SK-N-MC (cell line): ENCODE data around the gene BAHD1.

ENCODE experiments used
- DNase-seq: peaks from one replicate; pipeline ENCODE4 v3.0.0-alpha.2; 2011; ENCODE audit warnings: low read depth, low spot score
- H3K27ac ChIP-seq: fragments of 200-600 bp; sonication (generic); 2 replicates; pipeline ENCODE4 v1.5.1; 2016; ENCODE audit warnings: mixed run types
- H3K36me3 ChIP-seq: fragments of 200-600 bp; sonication (generic); 2 replicates; pipeline ENCODE4 v1.6.1; 2017; ENCODE audit warnings: antibody characterized with exemption, low read length, mixed read lengths; ENCODE audit not compliant: insufficient read depth
- H3K4me3 ChIP-seq: fragments of 200-600 bp; sonication (generic); 2 replicates; pipeline ENCODE4 v1.5.1; 2016
- H3K9ac ChIP-seq: fragments of 200-600 bp; sonication (generic); 2 replicates; pipeline ENCODE4 v1.8.0; 2017; ENCODE audit warnings: mixed run types, mixed read lengths; ENCODE audit not compliant: insufficient read length
- H3K9me3 ChIP-seq: fragments of 200-600 bp; sonication (generic); 2 replicates; pipeline ENCODE4 v1.6.1; 2017; ENCODE audit warnings: low read depth, mild to moderate bottlenecking, antibody characterized with exemption, low read length, moderate library complexity, mixed read lengths
- EZH2 ChIP-seq: fragments of 200-600 bp; sonication (generic); IDR thresholded peaks from one replicate; pipeline ENCODE4 v1.6.1; 2017; ENCODE audit warnings: antibody characterized with exemption
- FOXP2 ChIP-seq: optimal IDR thresholded peaks from 2 replicates; pipeline ENCODE3; 2011; ENCODE audit warnings: mild to moderate bottlenecking, moderate library complexity; ENCODE audit not compliant: insufficient read depth; ENCODE audit errors: extremely low read length, control extremely low read depth
- POLR2AphosphoS5 ChIP-seq: IDR thresholded peaks from 2 replicates; pipeline ENCODE4 v1.6.1; 2012; ENCODE audit warnings: mild to moderate bottlenecking, low read depth, low read length, borderline replicate concordance

Gene BAHD1

DNA sequence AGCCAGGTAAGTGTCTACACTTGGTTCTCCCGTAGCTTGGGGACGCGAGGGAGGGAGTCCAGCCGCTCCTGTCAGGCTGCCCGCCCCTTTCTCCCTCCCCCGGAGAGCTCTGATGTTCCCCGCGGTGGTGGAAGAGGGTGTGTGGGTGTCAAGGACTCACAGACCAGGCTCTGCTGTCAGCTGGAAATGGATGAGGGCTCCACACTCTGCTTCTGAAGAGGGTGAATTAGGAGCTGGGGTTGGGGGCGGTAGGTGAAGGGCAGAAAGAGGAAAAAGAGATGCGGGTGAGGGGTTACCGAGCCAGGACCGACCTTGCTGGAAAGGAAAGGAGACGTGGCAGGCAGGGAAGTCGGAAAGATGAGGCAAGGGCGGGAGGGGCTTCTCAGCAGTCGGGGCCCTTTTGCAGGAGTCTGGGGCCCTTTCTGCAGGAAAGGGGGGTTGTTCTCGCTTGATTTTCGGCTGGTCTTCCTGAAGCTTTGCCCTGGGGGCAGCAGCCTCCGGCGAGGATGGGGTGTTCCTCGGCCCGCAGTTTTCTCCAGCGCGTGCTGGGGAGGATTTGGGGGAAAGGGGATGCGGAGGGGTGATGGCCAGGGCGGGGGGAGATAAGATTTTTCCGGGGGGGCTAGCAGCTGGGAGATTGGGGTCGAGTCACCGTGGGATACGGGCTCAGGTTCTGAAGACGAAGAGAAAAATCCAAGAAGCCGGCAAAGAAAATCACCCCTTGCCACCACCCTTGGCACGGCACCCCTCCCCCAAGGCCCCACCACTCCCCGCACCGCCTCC, 602 bp upstream of the BAHD1 start:
- TF ChIP-seq POLR2AphosphoS5 (no peak), FOXP2 (no peak), EZH2 (no peak)
- H3K36me3 ChIP-seq: no peaks in the 10 kb centered on the region

DNA sequence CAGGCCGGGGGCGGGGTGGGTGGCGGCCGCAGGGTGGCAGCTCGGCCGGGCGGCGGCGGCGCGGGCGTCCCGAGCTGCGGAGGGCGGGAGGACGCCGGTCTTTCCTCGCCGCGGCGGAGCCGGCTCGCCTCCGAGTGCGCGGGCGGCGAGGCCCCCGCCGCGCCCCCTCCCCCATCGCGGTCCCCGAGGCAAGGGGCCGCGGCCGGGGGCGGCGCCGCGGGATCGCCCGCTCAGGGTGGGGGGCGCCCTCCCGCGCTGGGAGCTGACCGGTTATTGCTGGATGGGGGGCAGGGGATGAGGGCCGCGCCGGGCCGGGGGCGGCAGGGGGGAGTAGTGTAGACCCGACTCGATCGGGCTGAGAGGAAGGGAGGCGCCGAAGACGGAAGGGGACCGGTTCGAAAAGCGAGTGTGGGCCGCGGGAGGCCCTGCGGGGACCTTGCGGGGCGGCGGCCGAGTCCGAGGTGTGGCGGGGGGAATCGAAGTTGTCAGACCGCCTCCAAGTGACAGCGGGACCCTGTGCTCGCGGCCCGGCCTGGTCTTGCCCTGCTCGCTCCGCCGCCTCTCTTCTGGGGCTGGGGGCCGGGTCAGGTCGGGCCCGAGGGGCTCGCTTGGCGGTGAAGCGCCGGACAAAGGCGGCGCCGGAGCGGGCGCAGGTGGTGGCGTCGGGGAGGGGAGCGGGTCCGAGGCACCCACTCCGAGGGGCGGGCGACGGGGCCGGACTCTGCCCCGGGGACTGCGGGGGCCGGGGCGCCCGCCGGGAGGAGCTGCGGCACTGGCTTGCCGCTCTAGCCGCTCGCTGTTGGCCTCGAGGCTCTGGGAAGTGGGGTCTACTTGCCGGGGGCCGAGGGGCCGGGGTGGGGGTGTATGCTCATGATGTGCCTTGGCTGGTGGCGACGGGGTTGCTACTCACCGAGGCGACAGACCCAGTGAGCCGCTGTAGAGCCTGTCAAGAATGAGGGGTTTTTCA, 1.1 kb downstream of the BAHD1 start:
- Histone ChIP-seq H3K27ac (no peak overlapping the region), H3K4me3 (peak overlapping the region; percentile 85), H3K9me3 (no peaks in the 10 kb centered on the region), H3K9ac (peak overlapping the region; percentile 78), H3K36me3 (no peaks in the 10 kb centered on the region)
- TF ChIP-seq EZH2 (no peak), FOXP2 (no peak), POLR2AphosphoS5 (no peak)
- DNase-seq: no peak

More for the DNA sequence above, 602 bp upstream of the BAHD1 start:
- Histone ChIP-seq H3K9ac (peak overlapping the region; percentile 67), H3K27ac (peak overlapping the region; percentile 55), H3K9me3 (no peaks in the 10 kb centered on the region), H3K4me3 (peak overlapping the region; percentile 89)
- no peak for DNase-seq

DNA sequence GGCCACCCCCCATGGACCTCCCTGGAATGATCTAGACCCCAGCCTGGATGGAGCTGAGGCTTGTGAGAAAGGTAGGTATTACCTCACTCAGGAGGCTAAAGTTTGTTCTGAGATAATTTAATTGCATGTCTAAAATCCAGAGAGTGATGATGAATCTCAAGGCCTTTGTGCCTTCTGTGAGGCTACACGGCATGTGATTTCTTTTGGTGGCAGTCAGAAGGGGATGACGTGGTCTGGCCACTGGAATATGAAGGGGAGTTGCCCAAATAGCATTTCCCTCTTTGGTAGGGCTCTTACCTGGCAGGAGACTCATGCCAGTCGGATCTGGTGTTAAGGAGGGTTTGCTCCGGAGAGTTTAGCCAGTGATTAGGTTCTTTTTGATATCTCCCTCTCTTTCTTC, 2.5 kb downstream of the BAHD1 start:
- TF ChIP-seq EZH2: no peak
- DNase-seq: no peak
- H3K9me3 ChIP-seq: no peaks in the 10 kb centered on the region
- no peak overlapping the region for H3K9ac ChIP-seq
- peak overlapping the region; percentile 85; the same call in 1 of the 2 replicates for H3K4me3 ChIP-seq
- no peak overlapping the region for H3K27ac ChIP-seq
- H3K36me3 ChIP-seq: no peaks in the 10 kb centered on the region

DNA sequence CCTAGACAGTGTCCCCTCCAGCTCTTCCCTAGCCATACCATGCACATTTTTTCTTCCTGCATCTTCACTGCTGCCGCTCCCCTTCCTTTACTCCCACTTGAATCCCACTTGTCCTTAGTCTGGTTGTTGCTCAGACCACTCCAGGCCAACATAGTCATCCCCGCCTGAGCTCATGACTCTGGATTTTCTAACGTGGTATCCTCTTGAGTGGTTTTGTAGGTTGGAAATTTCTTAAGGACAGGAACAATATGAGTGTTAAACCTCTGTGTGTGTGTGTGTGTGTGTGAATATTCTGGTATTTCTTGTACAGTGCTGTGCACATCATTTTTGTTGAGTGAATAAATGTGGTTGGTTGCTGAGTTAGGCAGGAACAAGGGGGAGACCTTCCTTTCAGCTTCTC, 3.1 kb downstream of the BAHD1 start:
- no peak overlapping the region for H3K27ac ChIP-seq
- TF ChIP-seq FOXP2 (no peak), POLR2AphosphoS5 (no peak), EZH2 (no peak)
- no peak overlapping the region for H3K9ac ChIP-seq
- no peak for DNase-seq
- no peaks in the 10 kb centered on the region for H3K9me3 ChIP-seq
- no peak overlapping the region for H3K4me3 ChIP-seq
- H3K36me3 ChIP-seq: no peaks in the 10 kb centered on the region

DNA sequence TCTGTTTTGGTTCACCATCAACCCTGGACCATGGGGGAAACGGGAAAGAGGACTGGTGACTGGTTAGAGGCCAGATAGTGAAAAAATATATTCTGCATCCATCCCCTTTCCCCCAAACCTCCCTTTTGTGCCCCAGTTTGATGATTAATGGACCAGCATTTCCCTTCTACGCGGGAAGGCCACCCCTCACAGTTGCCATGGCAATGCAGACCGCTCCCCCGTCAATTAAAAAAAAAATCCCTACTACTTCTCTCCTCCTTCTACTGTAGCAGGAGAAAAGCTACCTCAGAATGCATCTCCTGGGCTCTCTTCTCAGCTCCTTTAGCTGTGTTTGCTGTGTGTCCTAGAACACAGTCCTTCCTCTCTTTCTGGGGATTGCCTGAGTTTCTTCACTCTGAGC, 4.0 kb downstream of the BAHD1 start:
- no peak overlapping the region for H3K4me3 ChIP-seq
- H3K9me3 ChIP-seq: no peaks in the 10 kb centered on the region
- no peak overlapping the region for H3K27ac ChIP-seq
- no peak for DNase-seq
- TF ChIP-seq POLR2AphosphoS5 (no peak), FOXP2 (no peak), EZH2 (no peak)
- H3K9ac ChIP-seq: no peak overlapping the region
- H3K36me3 ChIP-seq: no peaks in the 10 kb centered on the region

DNA sequence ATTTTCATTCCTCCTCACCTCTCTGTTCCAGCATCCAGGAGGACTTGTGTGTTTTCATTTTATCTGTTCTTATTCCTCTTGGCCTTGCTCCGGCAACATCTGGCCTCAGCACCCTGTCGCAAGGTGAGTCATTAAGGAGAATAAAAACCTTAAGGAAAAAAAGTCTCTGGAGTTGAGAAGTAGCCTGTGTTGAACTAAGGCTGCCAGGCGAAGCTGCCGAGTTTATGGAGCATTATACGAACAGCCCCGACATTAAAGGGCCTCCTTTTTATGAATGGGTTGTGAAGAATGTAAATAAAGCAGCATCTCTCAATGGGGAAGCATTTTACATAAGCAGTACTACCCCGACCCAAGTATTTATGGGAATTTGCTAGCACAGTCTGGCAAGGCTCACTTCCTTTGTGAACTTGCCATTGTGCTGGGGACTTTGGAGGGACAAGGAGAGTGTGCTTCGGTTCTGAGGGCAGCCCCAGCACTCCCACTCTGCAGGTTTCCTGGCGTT, 4.7 kb downstream of the BAHD1 start:
- no peak for TF ChIP-seq EZH2
- no peak for TF ChIP-seq FOXP2
- no peak for TF ChIP-seq POLR2AphosphoS5
- Histone ChIP-seq H3K36me3 (no peaks in the 10 kb centered on the region), H3K27ac (0 out of 2 replicates have a peak overlapping the region, but pooled peaks have one; percentile 11), H3K9me3 (no peaks in the 10 kb centered on the region), H3K9ac (no peak overlapping the region), H3K4me3 (no peak overlapping the region)
- DNase-seq: no peak

DNA sequence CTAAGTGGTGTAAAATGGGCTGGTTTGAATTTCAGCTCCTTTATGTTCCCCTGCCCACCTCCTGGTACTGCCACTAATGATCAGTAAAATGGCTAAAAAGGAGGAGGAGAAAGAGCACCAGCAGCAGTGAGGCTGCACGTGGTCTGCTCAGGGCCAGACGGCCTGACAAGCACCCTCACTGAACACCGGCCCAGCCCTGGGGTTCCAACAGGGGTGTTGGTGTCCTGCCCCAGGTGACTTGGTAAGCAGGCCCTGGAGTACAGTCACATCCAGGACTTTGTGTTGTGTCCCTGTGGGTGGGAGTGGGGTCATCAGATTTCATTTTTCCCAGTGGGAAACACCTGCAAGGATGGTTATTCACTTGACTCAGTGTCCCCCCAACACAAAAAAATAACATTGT, 5.4 kb downstream of the BAHD1 start:
- no peak for DNase-seq
- Histone ChIP-seq H3K4me3 (no peak overlapping the region), H3K36me3 (no peaks in the 10 kb centered on the region), H3K9ac (no peak overlapping the region), H3K27ac (no peak overlapping the region), H3K9me3 (no peaks in the 10 kb centered on the region)
- TF ChIP-seq EZH2 (no peak), POLR2AphosphoS5 (no peak), FOXP2 (no peak)

DNA sequence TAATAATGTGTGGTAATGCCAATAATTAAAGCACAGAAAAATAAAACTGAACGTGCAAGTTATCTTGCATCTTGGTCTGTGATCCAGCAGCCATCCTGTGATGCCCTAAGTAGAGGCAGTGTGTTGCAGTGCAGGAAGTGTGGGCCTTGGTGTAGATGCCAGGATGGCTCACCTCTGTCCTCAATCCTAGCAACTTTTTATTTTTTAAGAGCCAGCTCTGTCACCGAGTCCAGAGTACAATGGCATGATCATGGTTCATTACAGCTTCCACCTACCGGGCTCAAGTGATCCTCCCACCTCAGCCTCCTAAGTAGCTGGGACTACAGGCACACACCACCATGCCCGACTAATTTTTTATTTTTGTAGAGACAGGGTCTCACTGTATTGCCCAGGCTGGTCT, 7.6 kb downstream of the BAHD1 start:
- H3K4me3 ChIP-seq: no peak overlapping the region
- H3K27ac ChIP-seq: no peak overlapping the region
- no peak overlapping the region for H3K9ac ChIP-seq
- DNase-seq: no peak
- H3K36me3 ChIP-seq: no peaks in the 10 kb centered on the region
- H3K9me3 ChIP-seq: no peaks in the 10 kb centered on the region
- TF ChIP-seq FOXP2: no peak
- no peak for TF ChIP-seq POLR2AphosphoS5
- TF ChIP-seq EZH2: no peak
